ENCODE results near the gene ZNF417.

Gene ZNF417

DNA sequence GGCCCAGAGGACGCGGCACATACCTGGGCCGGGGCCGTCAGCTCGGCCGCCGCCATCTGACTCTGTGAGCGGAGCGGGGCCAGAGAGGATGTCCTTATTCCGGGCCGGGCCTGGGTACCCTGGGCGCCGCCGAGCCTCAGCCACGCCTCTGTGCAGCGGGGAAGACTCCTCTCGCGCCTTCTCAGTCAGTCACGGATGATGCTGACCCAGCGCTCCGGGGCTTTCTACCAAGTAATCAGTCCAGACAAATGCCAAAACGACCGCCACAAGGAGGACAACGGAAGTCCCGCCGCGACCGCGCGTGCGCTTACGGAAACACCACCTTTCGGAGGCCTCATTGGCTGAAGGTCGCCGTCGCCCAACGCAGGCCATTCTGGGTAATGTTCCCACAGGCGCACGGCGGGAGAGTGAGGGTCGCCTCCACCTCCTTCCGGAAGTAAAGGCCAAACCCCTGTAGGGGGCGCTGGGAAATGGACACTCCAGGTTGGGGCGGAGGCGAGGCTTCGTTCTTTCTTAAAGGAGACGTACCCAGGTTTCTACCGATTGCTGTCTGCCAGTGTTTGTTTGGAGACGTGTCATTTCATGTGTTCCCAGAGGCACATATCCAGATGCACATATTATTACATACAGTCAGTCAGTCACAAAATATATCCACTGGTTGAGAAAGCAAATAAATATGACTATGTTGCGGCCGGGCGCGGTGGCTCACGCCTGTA, 31.2 kb upstream of the ZNF417 start, which contains the start of gene ZNF256:
TSS of gene ZNF256 (minus strand) at position 288 of the 716 bp plus-strand sequence. CDS start at position 56, 232 bp downstream.
- Histone ChIP-seq H3K79me2 (ENCODE audit: insufficient read depth, low read length) (no peaks in the 10 kb centered on the region), H3K27ac (ENCODE audit: low read depth, low read length, poor library complexity, severe bottlenecking) (no peak within 1 kb of the TSS), H3F3A (ENCODE audit: insufficient read depth, low read length) (no peaks in the 10 kb centered on the region)

DNA sequence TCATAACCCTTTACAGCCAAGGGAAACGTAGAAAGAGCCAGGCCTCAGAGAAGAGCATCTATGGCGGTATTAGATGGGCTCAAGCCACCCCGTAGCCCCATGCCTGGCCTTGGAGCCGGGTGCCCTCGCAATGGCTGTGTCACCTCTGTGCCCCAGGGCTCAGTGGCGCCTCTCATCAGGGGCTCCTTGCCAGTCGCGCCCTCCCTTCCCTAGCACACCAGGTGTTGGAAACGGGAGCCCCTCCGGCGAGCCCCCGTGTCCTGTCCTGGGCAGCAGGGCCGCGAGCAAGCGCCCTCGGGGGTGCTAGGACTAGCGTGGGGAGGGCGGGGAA, 30.7 kb upstream of the ZNF417 start:
- H2AFZ ChIP-seq (ENCODE audit: low read length): no peak overlapping the region
- no peaks in the 10 kb centered on the region for H3K4me1 ChIP-seq (ENCODE audit: insufficient read depth, low read length, severe bottlenecking)
- no peaks in the 10 kb centered on the region for H3K36me3 ChIP-seq (ENCODE audit: insufficient read depth, low read length)
- H3K27ac ChIP-seq (ENCODE audit: low read depth, low read length, poor library complexity, severe bottlenecking): no peak overlapping the region
- H3K79me2 ChIP-seq (ENCODE audit: insufficient read depth, low read length): no peaks in the 10 kb centered on the region
- no peaks in the 10 kb centered on the region for H3K9me2 ChIP-seq (ENCODE audit: low read depth, low read length)
- H3K9ac ChIP-seq (ENCODE audit: low read length): no peak overlapping the region
- H4K20me1 ChIP-seq (ENCODE audit: insufficient read depth, low read length): no peaks in the 10 kb centered on the region
- H3K27me3 ChIP-seq (ENCODE audit: insufficient read depth, low read length): no peaks in the 10 kb centered on the region
- H3F3A ChIP-seq (ENCODE audit: insufficient read depth, low read length): no peaks in the 10 kb centered on the region
- H3K9me3 ChIP-seq (ENCODE audit: low read length): peaks cover 17% of the 10 kb centered on the region
- H3K4me3 ChIP-seq (ENCODE audit: low read depth, low read length, poor library complexity, severe bottlenecking): no peak overlapping the region
- no peak overlapping the region for H3K4me2 ChIP-seq (ENCODE audit: low read length)
- TF ChIP-seq, protein P1, sequence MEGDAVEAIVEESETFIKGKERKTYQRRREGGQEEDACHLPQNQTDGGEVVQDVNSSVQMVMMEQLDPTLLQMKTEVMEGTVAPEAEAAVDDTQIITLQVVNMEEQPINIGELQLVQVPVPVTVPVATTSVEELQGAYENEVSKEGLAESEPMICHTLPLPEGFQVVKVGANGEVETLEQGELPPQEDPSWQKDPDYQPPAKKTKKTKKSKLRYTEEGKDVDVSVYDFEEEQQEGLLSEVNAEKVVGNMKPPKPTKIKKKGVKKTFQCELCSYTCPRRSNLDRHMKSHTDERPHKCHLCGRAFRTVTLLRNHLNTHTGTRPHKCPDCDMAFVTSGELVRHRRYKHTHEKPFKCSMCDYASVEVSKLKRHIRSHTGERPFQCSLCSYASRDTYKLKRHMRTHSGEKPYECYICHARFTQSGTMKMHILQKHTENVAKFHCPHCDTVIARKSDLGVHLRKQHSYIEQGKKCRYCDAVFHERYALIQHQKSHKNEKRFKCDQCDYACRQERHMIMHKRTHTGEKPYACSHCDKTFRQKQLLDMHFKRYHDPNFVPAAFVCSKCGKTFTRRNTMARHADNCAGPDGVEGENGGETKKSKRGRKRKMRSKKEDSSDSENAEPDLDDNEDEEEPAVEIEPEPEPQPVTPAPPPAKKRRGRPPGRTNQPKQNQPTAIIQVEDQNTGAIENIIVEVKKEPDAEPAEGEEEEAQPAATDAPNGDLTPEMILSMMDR (IDR thresholded peaks at IDR 0.05; ENCODE audit: low read length): no peak
- TF ChIP-seq EZH2 (IDR thresholded peaks at IDR 0.05; ENCODE audit: borderline replicate concordance, low read length): no peak

More for the DNA sequence above, 31.2 kb upstream of the ZNF417 start, which contains the start of gene ZNF256:
- Histone ChIP-seq H2AFZ (ENCODE audit: low read length) (no peak within 1 kb of the TSS), H3K4me2 (ENCODE audit: low read length) (no peak within 1 kb of the TSS), H3K36me3 (ENCODE audit: insufficient read depth, low read length) (no peaks in the 10 kb centered on the region), H3K9me2 (ENCODE audit: low read depth, low read length) (no peaks in the 10 kb centered on the region), H4K20me1 (ENCODE audit: insufficient read depth, low read length) (no peaks in the 10 kb centered on the region), H3K9ac (ENCODE audit: low read length) (no peak within 1 kb of the TSS), H3K27me3 (ENCODE audit: insufficient read depth, low read length) (no peaks in the 10 kb centered on the region), H3K9me3 (ENCODE audit: low read length) (peaks cover 12% of the 10 kb centered on the region; the same call in 1 of the 2 replicates), H3K4me3 (ENCODE audit: low read depth, low read length, poor library complexity, severe bottlenecking) (no peak within 1 kb of the TSS), H3K4me1 (ENCODE audit: insufficient read depth, low read length, severe bottlenecking) (no peaks in the 10 kb centered on the region)
- no peak for TF ChIP-seq EZH2 (IDR thresholded peaks at IDR 0.05; ENCODE audit: borderline replicate concordance, low read length)
- TF ChIP-seq, protein P1 (IDR thresholded peaks at IDR 0.05; ENCODE audit: low read length): no peak

DNA sequence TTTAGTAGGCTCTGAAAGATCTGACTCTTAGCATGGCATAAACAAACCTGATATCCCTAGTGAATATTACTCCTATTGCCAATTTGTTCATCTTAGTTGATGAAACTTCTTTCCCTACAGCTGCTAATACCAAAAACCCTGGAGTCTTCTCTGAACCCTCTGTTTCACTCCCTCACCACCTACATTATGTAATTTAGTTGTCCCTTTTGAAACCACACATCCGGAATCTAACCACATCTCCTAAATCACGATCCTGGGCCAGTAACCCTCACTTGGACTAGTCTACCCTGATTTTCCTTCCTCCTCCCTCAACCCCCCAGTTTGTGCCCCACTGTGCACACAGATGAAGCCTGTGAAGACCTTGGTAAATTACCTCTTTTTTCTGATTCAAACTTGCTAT, 29.9 kb upstream of the ZNF417 start:
- TF ChIP-seq, protein P1 (IDR thresholded peaks at IDR 0.05; ENCODE audit: low read length): no peak
- no peak for TF ChIP-seq EZH2 (IDR thresholded peaks at IDR 0.05; ENCODE audit: borderline replicate concordance, low read length)
- Histone ChIP-seq H3K9me2 (ENCODE audit: low read depth, low read length) (no peaks in the 10 kb centered on the region), H4K20me1 (ENCODE audit: insufficient read depth, low read length) (no peaks in the 10 kb centered on the region), H2AFZ (ENCODE audit: low read length) (no peak overlapping the region), H3F3A (ENCODE audit: insufficient read depth, low read length) (no peaks in the 10 kb centered on the region), H3K4me1 (ENCODE audit: insufficient read depth, low read length, severe bottlenecking) (no peaks in the 10 kb centered on the region), H3K36me3 (ENCODE audit: insufficient read depth, low read length) (no peaks in the 10 kb centered on the region), H3K27ac (ENCODE audit: low read depth, low read length, poor library complexity, severe bottlenecking) (no peak overlapping the region), H3K4me2 (ENCODE audit: low read length) (no peak overlapping the region), H3K79me2 (ENCODE audit: insufficient read depth, low read length) (no peaks in the 10 kb centered on the region), H3K27me3 (ENCODE audit: insufficient read depth, low read length) (no peaks in the 10 kb centered on the region), H3K9ac (ENCODE audit: low read length) (no peak overlapping the region), H3K9me3 (ENCODE audit: low read length) (peaks cover 19% of the 10 kb centered on the region), H3K4me3 (ENCODE audit: low read depth, low read length, poor library complexity, severe bottlenecking) (no peak overlapping the region)
